Smooth muscle cell of bladder (primary cell): ENCODE data around the gene CEBPG. TPM values are rescaled to one million over a fixed set of nuclear protein-coding genes. Genes with fewer than 3 reads are reported as not detected.

Experiments used
- total RNA-seq: library from RNA; depleted of rRNA; stranded (reverse); fragments of >200 nt; gene quantifications from 2 replicates; pipeline ENCODE4 v1.2.3, GENCODE V29; 2014

CEBPG gene
- 18.7 and 34.7 TPM in 2 replicates for total RNA-seq

DNA sequence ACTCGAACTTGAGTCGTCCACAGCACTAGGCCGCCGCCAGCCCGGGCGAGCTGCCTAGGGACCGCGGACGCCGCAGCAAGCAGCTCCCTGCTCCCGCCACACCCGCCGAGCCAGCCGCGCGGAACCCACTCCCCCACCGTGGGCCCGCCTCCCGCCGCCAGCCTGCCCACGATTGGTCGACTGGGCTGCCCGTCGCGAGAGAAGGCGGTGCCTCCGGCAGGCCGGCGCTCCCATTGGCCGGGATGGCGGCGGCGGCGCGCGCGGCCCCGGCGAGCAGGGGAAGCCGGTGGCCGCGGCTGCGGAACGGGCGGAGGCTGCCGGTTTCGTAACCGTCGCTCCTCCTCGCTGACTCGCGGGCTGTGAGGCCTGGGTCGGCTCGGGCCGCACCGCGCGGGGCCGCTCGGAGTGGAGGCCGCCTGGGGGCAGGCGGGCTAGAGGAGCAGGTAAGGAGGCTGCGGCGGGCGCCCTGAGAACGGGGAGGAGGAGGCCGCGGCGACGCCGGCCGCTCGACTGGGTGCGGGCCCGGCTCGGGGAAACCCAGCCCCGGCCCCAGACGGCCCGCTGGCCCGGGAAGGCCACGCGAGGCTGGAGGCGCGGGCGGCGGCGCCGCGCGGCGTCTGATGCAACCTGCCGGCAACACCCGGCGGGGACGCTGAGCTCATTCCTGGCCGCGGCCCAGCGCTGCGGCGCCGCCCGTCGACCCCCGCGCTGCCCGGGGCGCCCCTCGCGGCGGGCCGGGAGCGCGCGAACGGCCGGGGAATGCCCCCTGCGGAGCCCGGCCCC, at the start of gene CEBPG:
CEBPG (plus strand) TSS at position 257 of the 783 bp plus-strand sequence. CDS start 5,531 bp downstream, outside the sequence.

Other genes with a start within 250 kb of the CEBPG start
- not detected in 2 replicates for gene WDR88, start 241.6 kb upstream of the CEBPG start, total RNA-seq
- 24.0 and 28.8 TPM in 2 replicates for gene LRP3, start 179.4 kb upstream of the CEBPG start, total RNA-seq
- gene SLC7A10, start 147.9 kb upstream of the CEBPG start, total RNA-seq = not detected in 2 replicates
- 0.57 and 0.65 TPM in 2 replicates for gene CEBPA, start 71.2 kb upstream of the CEBPG start, total RNA-seq
- gene PEPD, start 148.1 kb downstream of the CEBPG start, total RNA-seq = 71.1 and 73.7 TPM in 2 replicates
- under 0.01 TPM in 1 of 2 replicates, not detected in the other for gene CHST8, start 248.2 kb downstream of the CEBPG start, total RNA-seq